ENCODE results near the gene UNC13B. TPM values are rescaled to one million over a fixed set of nuclear protein-coding genes. Genes with fewer than 3 reads are reported as not detected.

The UNC13B gene
- total RNA-seq, 1 experiment from 2014 or later: 49.3 TPM

GRCh38 chr9:35229066-35229778 is 67.4 kb downstream of the UNC13B start (continued):
- no peak for TF ChIP-seq ZSCAN18 (CRISPR knock-in tag; IDR thresholded peaks at IDR 0.05)

- Mint-ChIP-seq H3K4me3 (no peak overlapping the region), H3K4me1 (peaks cover 14% of the 10 kb centered on the region), H3K9me3 (no peaks in the 10 kb centered on the region), H3K36me3 (no peaks in the 10 kb centered on the region), H3K27ac (no peak overlapping the region), H3K27me3 (ENCODE audit: low read depth) (no peaks in the 10 kb centered on the region)
- ATAC-seq (no peak), DNase-seq (ENCODE audit: low spot score) (no peak)
- ChIA-PET CTCF (no interaction called here), POLR2A (no interaction called here)
- no peak for TF ChIP-seq ZNF532 (CRISPR knock-in tag; IDR thresholded peaks at IDR 0.05; ENCODE audit: borderline replicate concordance)
These were observed 68.0 kb downstream of the UNC13B start for GRCh38 chr9:35229779-35230143.

GRCh38 chr9:35232867-35233544 is 71.2 kb downstream of the UNC13B start:
- Mint-ChIP-seq H3K4me1 (0 out of 2 replicates have a peak, but pooled peaks cover 2% of the 10 kb centered on the region), H3K27ac (no peak overlapping the region), H3K4me3 (no peak overlapping the region), H3K36me3 (peaks cover 7% of the 10 kb centered on the region), H3K9me3 (no peaks in the 10 kb centered on the region), H3K27me3 (ENCODE audit: low read depth) (no peaks in the 10 kb centered on the region)
- ATAC-seq: no peak
- ChIA-PET CTCF (no interaction called here), POLR2A (no interaction called here)
- no peak for DNase-seq (ENCODE audit: low spot score)
- TF ChIP-seq SMAD4 (CRISPR knock-in tag; IDR thresholded peaks at IDR 0.05) (no peak), CBFB (CRISPR knock-in tag; IDR thresholded peaks at IDR 0.05; ENCODE audit: low read depth) (no peak), NFATC4 (CRISPR knock-in tag; IDR thresholded peaks at IDR 0.05) (no peak), OVOL2 (CRISPR knock-in tag; IDR thresholded peaks at IDR 0.05; ENCODE audit: borderline replicate concordance) (no peak), MLX (CRISPR knock-in tag; IDR thresholded peaks at IDR 0.05) (no peak), FOXP4 (CRISPR knock-in tag; IDR thresholded peaks at IDR 0.05) (no peak), E2F4 (CRISPR knock-in tag; IDR thresholded peaks at IDR 0.05; ENCODE audit: borderline replicate concordance, low read depth) (no peak), GTF2I (CRISPR knock-in tag; conservative IDR thresholded peaks at IDR 0.05) (no peak), HMGXB4 (CRISPR knock-in tag; IDR thresholded peaks at IDR 0.05) (no peak)
